K562 (cell line): ENCODE measurements around the gene USH2A. TPM values are rescaled to one million over a fixed set of nuclear protein-coding genes. Genes with fewer than 3 reads are reported as not detected.

ENCODE experiments used
- ATAC-seq: fragments of 200-7000 bp; cut with Tn5 transposase; 3 replicates; pipeline ENCODE4 v1.9.1; 2020; ENCODE audit warnings: moderate library complexity
- BruUV-seq: library from RNA; stranded (reverse); fragments of 400-500 nt; replicated peaks from 2 replicates; lab custom pipeline; 2021; lab: Mats Ljungman, UMichigan
- CTCF ChIA-PET: fragments of 300-600 bp; formaldehyde crosslinking; extraction: SDS; loops from one replicate; lab custom pipeline; 2021; ENCODE audit warnings: low intra/inter-chr PET ratio; lab: Yijun Ruan, JAX
- POLR2A ChIA-PET: fragments of 300-600, 350-650 bp; sonication (Branson Sonifier 250); formaldehyde crosslinking; extraction: SDS; loops from one replicate; lab custom pipeline; 2021; ENCODE audit warnings: antibody characterized with exemption, inconsistent platforms; lab: Yijun Ruan, JAX
- DNase-seq, 4 experiments: peaks; one replicate each; pipeline versions ENCODE4 v3.0.0 to v3.0.0-alpha.2; 2011 to 2018; ENCODE audit warnings: low spot score in 3 of 4, mixed read lengths in 3 of 4; ENCODE audit errors: extremely low read depth in 1 of 4
- FAIRE-seq: peaks from 2 replicates; lab custom pipeline; 2011; peaks lifted over from hg19 to GRCh38; lab: Jason Lieb, UNC
- H2AFZ ChIP-seq: 2 replicates; pipeline ENCODE4 v1.6.0; 2011; ENCODE audit warnings: low read depth, low read length, control low read depth, inconsistent platforms
- H3K27ac ChIP-seq: fragments of 200-600 bp; 3 replicates; pipeline ENCODE4 v1.8.0; 2011; ENCODE audit warnings: low read depth, mild to moderate bottlenecking, control low read depth, inconsistent platforms, low read length, moderate library complexity, mixed read lengths; ENCODE audit errors: extremely low read depth
- H3K27me3 ChIP-seq, 2 experiments: fragments of 300-600 bp in 1 of 2; 2 replicates in 1 of 2; 3 replicates in 1 of 2; pipeline versions ENCODE4 v1.6.0 to v1.8.0; 2011; ENCODE audit warnings: inconsistent platforms in 2 of 2, low read length in 2 of 2, mild to moderate bottlenecking in 1 of 2, mixed read lengths in 1 of 2, moderate library complexity in 1 of 2; ENCODE audit not compliant: control insufficient read depth in 2 of 2, insufficient read depth in 2 of 2
- H3K36me3 ChIP-seq: fragments of 300-600 bp; 3 replicates; pipeline ENCODE4 v1.8.0; 2011; ENCODE audit warnings: mild to moderate bottlenecking, low read length, inconsistent platforms; ENCODE audit not compliant: control insufficient read depth, insufficient read depth
- H3K4me1 ChIP-seq, 2 experiments: fragments of 200-600 bp in 1 of 2; replicated peaks in 1 of 2; 2 replicates in 1 of 2; 3 replicates in 1 of 2; pipeline versions ENCODE4 v1.5.1 to v1.8.0; 2011; ENCODE audit warnings: inconsistent platforms in 2 of 2, low read length in 2 of 2, mild to moderate bottlenecking in 1 of 2, mixed read lengths in 1 of 2, moderate library complexity in 1 of 2; ENCODE audit not compliant: control insufficient read depth in 2 of 2, insufficient read depth in 2 of 2
- H3K4me2 ChIP-seq: 2 replicates; pipeline ENCODE4 v1.6.1; 2011; ENCODE audit warnings: low read length, control low read depth, inconsistent platforms, mixed read lengths; ENCODE audit not compliant: insufficient read depth
- H3K4me3 ChIP-seq: fragments of 200-600 bp; sonication (generic), shearing (Covaris generic); 2 replicates; pipeline ENCODE4 v1.5.1; 2016; ENCODE audit warnings: control low read depth, inconsistent platforms
- H3K79me2 ChIP-seq: fragments of 200-600 bp; 3 replicates; pipeline ENCODE4 v1.8.0; 2011; ENCODE audit warnings: low read length, inconsistent platforms; ENCODE audit not compliant: control insufficient read depth, insufficient read depth
- H3K9ac ChIP-seq, 2 experiments: 2 replicates each; pipeline versions ENCODE4 v1.6.0 to v1.6.1; 2011; ENCODE audit warnings: low read depth in 2 of 2, low read length in 2 of 2, control low read depth in 1 of 2, inconsistent platforms in 1 of 2, mild to moderate bottlenecking in 1 of 2, mixed read lengths in 1 of 2; ENCODE audit not compliant: insufficient read depth in 1 of 2
- H3K9me1 ChIP-seq: one replicate; pipeline ENCODE4 v1.6.0; 2011; ENCODE audit warnings: inconsistent platforms, mild to moderate bottlenecking, low read length, moderate library complexity; ENCODE audit not compliant: control insufficient read depth, insufficient read depth
- H3K9me3 ChIP-seq: replicated peaks from 2 replicates; pipeline ENCODE4 v1.5.1; 2011; ENCODE audit warnings: low read depth, low read length, inconsistent platforms; ENCODE audit not compliant: control insufficient read depth, insufficient read depth
- H4K20me1 ChIP-seq: replicated peaks from 2 replicates; pipeline ENCODE4 v1.6.1; 2011; ENCODE audit warnings: low read length, inconsistent platforms, mixed read lengths; ENCODE audit not compliant: control insufficient read depth, insufficient read depth
- BCLAF1 ChIP-seq, 2 experiments: fragments of 450-650 bp in 1 of 2; IDR thresholded peaks; 2 replicates each; pipeline ENCODE4 v1.6.1; 2011 to 2017; ENCODE audit warnings: low read depth in 2 of 2, antibody characterized with exemption in 1 of 2, borderline replicate concordance in 1 of 2, low read length in 1 of 2, mild to moderate bottlenecking in 1 of 2, mixed read lengths in 1 of 2; ENCODE audit not compliant: control insufficient read depth in 1 of 2
- BRD9 ChIP-seq: fragments of 450-650 bp; IDR thresholded peaks from 2 replicates; pipeline ENCODE4 v1.6.1; 2018; ENCODE audit warnings: low read depth; ENCODE audit not compliant: partially characterized antibody
- CBFA2T3 ChIP-seq: fragments of 450-650 bp; IDR thresholded peaks from 2 replicates; pipeline ENCODE4 v1.6.1; 2017
- CC2D1A ChIP-seq: fragments of 450-650 bp; IDR thresholded peaks from 2 replicates; pipeline ENCODE4 v1.6.1; 2017; ENCODE audit warnings: mild to moderate bottlenecking
- FOXK1 ChIP-seq: sonication (generic); formaldehyde crosslinking; IDR thresholded peaks from 2 replicates; pipeline ENCODE4 v1.8.0; 2022; ENCODE audit warnings: missing genetic modification reagents, mild to moderate bottlenecking, borderline replicate concordance
- KDM1A ChIP-seq, 2 experiments: fragments of 450-650 bp; IDR thresholded peaks; 2 replicates each; pipeline ENCODE4 v1.6.1; 2016; ENCODE audit warnings: mild to moderate bottlenecking in 2 of 2
- MAFK ChIP-seq: IDR thresholded peaks from 2 replicates; pipeline ENCODE4 v1.6.1; 2011; ENCODE audit warnings: low read length, improper control_type of control experiment
- NCOR1 ChIP-seq: fragments of 450-650 bp; IDR thresholded peaks from 2 replicates; pipeline ENCODE4 v1.6.1; 2016; ENCODE audit warnings: mild to moderate bottlenecking, moderate library complexity
- NFIC ChIP-seq: fragments of 450-650 bp; IDR thresholded peaks from 2 replicates; pipeline ENCODE4 v1.6.1; 2017; ENCODE audit warnings: mild to moderate bottlenecking, inconsistent platforms
- NFYB ChIP-seq: IDR thresholded peaks from 2 replicates; pipeline ENCODE4 v1.6.1; 2011; ENCODE audit warnings: mild to moderate bottlenecking, moderate library complexity; ENCODE audit not compliant: insufficient read length; ENCODE audit errors: extremely low read depth
- PHF20 ChIP-seq: fragments of 450-650 bp; IDR thresholded peaks from 2 replicates; pipeline ENCODE4 v1.6.1; 2018; ENCODE audit not compliant: partially characterized antibody
- SNRNP70 ChIP-seq: fragments of 200-400 bp; formaldehyde crosslinking; optimal IDR thresholded peaks from 2 replicates; pipeline ENCODE3; 2017; ENCODE audit warnings: low read depth, low read length
- TGIF2 ChIP-seq: sonication (generic); formaldehyde crosslinking; IDR thresholded peaks from 2 replicates; pipeline ENCODE4 v1.8.1; 2022; ENCODE audit warnings: mild to moderate bottlenecking, missing genetic modification reagents, moderate library complexity
- ZNF143 ChIP-seq: sonication (generic); formaldehyde crosslinking; IDR thresholded peaks from 2 replicates; pipeline ENCODE4 v1.9.0; 2022; ENCODE audit warnings: mild to moderate bottlenecking, missing genetic modification reagents
- ZNF830 ChIP-seq: fragments of 250-450 bp; sonication (Bioruptor Pico); IDR thresholded peaks from 2 replicates; pipeline ENCODE4 v1.5.0; 2021; ENCODE audit warnings: mild to moderate bottlenecking
- WGBS: fragments of 100-300 bp; shearing (Covaris generic); methylation state at CpG from one replicate; pipeline ENCODE4 v1.1.6; 2016; ENCODE audit warnings: low coverage, mixed read lengths; ENCODE audit not compliant: insufficient coverage; ENCODE audit errors: missing lambda C conversion rate; 5-methylcytosine and 5-hydroxymethylcytosine counted together
- in situ Hi-C: fragments of 300-500 bp; cut with MboI; formaldehyde crosslinking; loops from 4 replicates; pipeline ENCODE4 v1.15.0; 2018; ENCODE audit warnings: inconsistent platforms, mixed read lengths
- intact Hi-C: fragments of 100-400 bp; cut with micrococcal nuclease; formaldehyde crosslinking; loops from 2 replicates; pipeline ENCODE4 v1.14.2; 2022
- polyA plus RNA-seq, 8 experiments: library from polyadenylated mRNA; depleted of rRNA in 4 of 8; stranded (reverse) in 5 of 8; unstranded in 3 of 8; fragments of >200 nt; fragmentation: Nextera tagmentation in 2 of 8; fragmentation: Illumina TruSeq in 1 of 8; extraction: Ambion mirVana in 2 of 8; extraction: Trizol in 1 of 8; gene quantifications; 2 replicates each; pipeline versions ENCODE4 v1.2.1 to v1.2.3, GENCODE V29; 2011 to 2014; ENCODE audit warnings: inconsistent platforms in 1 of 8, missing spikeins in 1 of 8
- total RNA-seq, 7 experiments: library from RNA; depleted of rRNA in 6 of 7; stranded (reverse); fragments of >200 nt in 6 of 7; fragmentation: Illumina TruSeq in 2 of 7; extraction: Trizol in 2 of 7; gene quantifications; 2 replicates each; pipeline versions ENCODE4 v1.2.1 to v1.2.3, GENCODE V29; 2011 to 2021; ENCODE audit warnings: low replicate concordance in 1 of 7
- TF ChIP-seq, protein P1 (sequence below): sonication (generic); formaldehyde crosslinking; IDR thresholded peaks from 2 replicates; pipeline ENCODE4 v1.8.1; 2023; ENCODE audit warnings: mild to moderate bottlenecking, missing genetic modification reagents, moderate library complexity
- TF ChIP-seq, protein P2 (sequence below): fragments of 200-800 bp; sonication (Bioruptor generic); IDR thresholded peaks from 2 replicates; pipeline ENCODE4 v1.6.1; 2017; ENCODE audit warnings: missing genetic modification characterization, missing compliant biosample characterization

USH2A gene
- total and polyA plus RNA-seq, 9 of the 15 experiments (the other 6 are each of a cell fraction or from before 2014, with no cell fraction given) = under 0.01 TPM; not detected in 7

- Histone ChIP-seq H3K9me1 (no peaks in the 10 kb centered on the region), H3K9ac (no peak overlapping the region), H3K9me3 (no peaks in the 10 kb centered on the region), H3K4me3 (no peak overlapping the region), H4K20me1 (no peaks in the 10 kb centered on the region), H3K27me3 (no peaks in the 10 kb centered on the region), H2AFZ (no peak overlapping the region), H3K79me2 (no peaks in the 10 kb centered on the region), H3K27ac (no peak overlapping the region), H3K4me2 (no peak overlapping the region), H3K36me3 (no peaks in the 10 kb centered on the region), H3K4me1 (no peaks in the 10 kb centered on the region)
- no TSS peak for BruUV-seq
- FAIRE-seq = no peak
- intact Hi-C loops = loop anchor here (10.0 kb wide), 1 partner anchor 60 kb away; no protein-coding TSS in a partner anchor
- in situ Hi-C loops = no loop called here
- ATAC-seq = peak; percentile 36; the same call in 1 of the 3 replicates
- POLR2A ChIA-PET = no interaction called here
- 2% methylated on average over 4 of the region's 4 CpGs for WGBS
- DNase-seq = peak in 1 of 4 experiments; percentile 46
- CTCF ChIA-PET = no interaction called here
- no peak for TF ChIP-seq PHF20
- TF ChIP-seq MAFK = no peak
- no peak for TF ChIP-seq BRD9
- peak; percentile 51 to 61; a peak in 2 of 4 replicates for TF ChIP-seq KDM1A (IDR thresholded peaks at IDR 0.05)
- no peak for TF ChIP-seq FOXK1 (CRISPR knock-in tag)
- TF ChIP-seq ZNF830 (CRISPR knock-in tag) = no peak
- TF ChIP-seq, protein P1, sequence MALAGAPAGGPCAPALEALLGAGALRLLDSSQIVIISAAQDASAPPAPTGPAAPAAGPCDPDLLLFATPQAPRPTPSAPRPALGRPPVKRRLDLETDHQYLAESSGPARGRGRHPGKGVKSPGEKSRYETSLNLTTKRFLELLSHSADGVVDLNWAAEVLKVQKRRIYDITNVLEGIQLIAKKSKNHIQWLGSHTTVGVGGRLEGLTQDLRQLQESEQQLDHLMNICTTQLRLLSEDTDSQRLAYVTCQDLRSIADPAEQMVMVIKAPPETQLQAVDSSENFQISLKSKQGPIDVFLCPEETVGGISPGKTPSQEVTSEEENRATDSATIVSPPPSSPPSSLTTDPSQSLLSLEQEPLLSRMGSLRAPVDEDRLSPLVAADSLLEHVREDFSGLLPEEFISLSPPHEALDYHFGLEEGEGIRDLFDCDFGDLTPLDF (CRISPR knock-in tag) = no peak
- no peak for TF ChIP-seq TGIF2
- TF ChIP-seq, protein P2, sequence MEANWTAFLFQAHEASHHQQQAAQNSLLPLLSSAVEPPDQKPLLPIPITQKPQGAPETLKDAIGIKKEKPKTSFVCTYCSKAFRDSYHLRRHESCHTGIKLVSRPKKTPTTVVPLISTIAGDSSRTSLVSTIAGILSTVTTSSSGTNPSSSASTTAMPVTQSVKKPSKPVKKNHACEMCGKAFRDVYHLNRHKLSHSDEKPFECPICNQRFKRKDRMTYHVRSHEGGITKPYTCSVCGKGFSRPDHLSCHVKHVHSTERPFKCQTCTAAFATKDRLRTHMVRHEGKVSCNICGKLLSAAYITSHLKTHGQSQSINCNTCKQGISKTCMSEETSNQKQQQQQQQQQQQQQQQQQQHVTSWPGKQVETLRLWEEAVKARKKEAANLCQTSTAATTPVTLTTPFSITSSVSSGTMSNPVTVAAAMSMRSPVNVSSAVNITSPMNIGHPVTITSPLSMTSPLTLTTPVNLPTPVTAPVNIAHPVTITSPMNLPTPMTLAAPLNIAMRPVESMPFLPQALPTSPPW (CRISPR knock-in tag) = peak; percentile 30; the same call in 1 of the 2 replicates
- no peak for TF ChIP-seq NFYB
- TF ChIP-seq NFIC = no peak
- TF ChIP-seq CC2D1A = no peak
- TF ChIP-seq ZNF143 (CRISPR knock-in tag) = no peak
- TF ChIP-seq CBFA2T3 = peak; percentile 55
- no peak for TF ChIP-seq BCLAF1 (IDR thresholded peaks at IDR 0.05; ENCODE audit: borderline replicate concordance in 1 of 2, control insufficient read depth in 1 of 2, low read depth in 2 of 2, low read length in 1 of 2)
- no peak for TF ChIP-seq SNRNP70
- TF ChIP-seq NCOR1 = no peak
Measured at GRCh38 chr1:215665215-215665614, 758.0 kb downstream of the USH2A start.
